CD1c-positive myeloid dendritic cell (primary cell): ENCODE measurements around the gene BAHCC1.
A peak's percentile ranks its signal among the peaks of the same experiment; 100 is the strongest.

Source experiments
- DNase-seq: peaks from one replicate; pipeline ENCODE4 v3.0.0-alpha.2; 2016; ENCODE audit errors: extremely low spot score

BAHCC1 gene

GRCh38 chr17:81443269-81443668 is 48.0 kb downstream of the BAHCC1 start:
- no peak for DNase-seq

GRCh38 chr17:81444610-81445339 is 49.5 kb downstream of the BAHCC1 start:
- DNase-seq, result no peak

- DNase-seq, result no peak
These were observed 50.6 kb downstream of the BAHCC1 start for GRCh38 chr17:81445642-81446503.

GRCh38 chr17:81447331-81447933 is 52.2 kb downstream of the BAHCC1 start:
- no peak for DNase-seq

GRCh38 chr17:81448442-81448841 is 53.2 kb downstream of the BAHCC1 start:
- no peak for DNase-seq

GRCh38 chr17:81448950-81449349 is 53.7 kb downstream of the BAHCC1 start:
- no peak for DNase-seq

GRCh38 chr17:81449351-81449750 is 54.1 kb downstream of the BAHCC1 start:
- no peak for DNase-seq

GRCh38 chr17:81451823-81452222 is 56.6 kb downstream of the BAHCC1 start:
- DNase-seq, result no peak

- DNase-seq, result no peak
These were observed 57.3 kb downstream of the BAHCC1 start for GRCh38 chr17:81452551-81452950.

GRCh38 chr17:81453076-81453475 is 57.8 kb downstream of the BAHCC1 start:
- no peak for DNase-seq

GRCh38 chr17:81453712-81454111 is 58.5 kb downstream of the BAHCC1 start:
- DNase-seq, result no peak

GRCh38 chr17:81454473-81454872 is 59.2 kb downstream of the BAHCC1 start:
- no peak for DNase-seq

GRCh38 chr17:81455387-81455786 is 60.1 kb downstream of the BAHCC1 start:
- DNase-seq, result no peak

GRCh38 chr17:81456091-81456490 is 60.8 kb downstream of the BAHCC1 start:
- no peak for DNase-seq

GRCh38 chr17:81456798-81457197 is 61.5 kb downstream of the BAHCC1 start:
- no peak for DNase-seq

- no peak for DNase-seq
These were observed 62.1 kb downstream of the BAHCC1 start for GRCh38 chr17:81457401-81457800.

GRCh38 chr17:81457917-81458555 is 62.8 kb downstream of the BAHCC1 start:
- DNase-seq, result no peak

GRCh38 chr17:81458628-81459027 is 63.4 kb downstream of the BAHCC1 start:
- DNase-seq, result no peak

GRCh38 chr17:81459224-81459623 is 64.0 kb downstream of the BAHCC1 start:
- DNase-seq, result no peak

GRCh38 chr17:81459864-81460263 is 64.6 kb downstream of the BAHCC1 start:
- DNase-seq, result no peak

- DNase-seq, result peak; percentile 64
These were observed 65.7 kb downstream of the BAHCC1 start for GRCh38 chr17:81460856-81461460.
